NCI-H2107 (cell line): ENCODE data around the gene TP53I11.

Experiments used
- DNase-seq: peaks from one replicate; lab custom pipeline; 2025; lab: John Stamatoyannopoulos, UW

Gene TP53I11

DNA sequence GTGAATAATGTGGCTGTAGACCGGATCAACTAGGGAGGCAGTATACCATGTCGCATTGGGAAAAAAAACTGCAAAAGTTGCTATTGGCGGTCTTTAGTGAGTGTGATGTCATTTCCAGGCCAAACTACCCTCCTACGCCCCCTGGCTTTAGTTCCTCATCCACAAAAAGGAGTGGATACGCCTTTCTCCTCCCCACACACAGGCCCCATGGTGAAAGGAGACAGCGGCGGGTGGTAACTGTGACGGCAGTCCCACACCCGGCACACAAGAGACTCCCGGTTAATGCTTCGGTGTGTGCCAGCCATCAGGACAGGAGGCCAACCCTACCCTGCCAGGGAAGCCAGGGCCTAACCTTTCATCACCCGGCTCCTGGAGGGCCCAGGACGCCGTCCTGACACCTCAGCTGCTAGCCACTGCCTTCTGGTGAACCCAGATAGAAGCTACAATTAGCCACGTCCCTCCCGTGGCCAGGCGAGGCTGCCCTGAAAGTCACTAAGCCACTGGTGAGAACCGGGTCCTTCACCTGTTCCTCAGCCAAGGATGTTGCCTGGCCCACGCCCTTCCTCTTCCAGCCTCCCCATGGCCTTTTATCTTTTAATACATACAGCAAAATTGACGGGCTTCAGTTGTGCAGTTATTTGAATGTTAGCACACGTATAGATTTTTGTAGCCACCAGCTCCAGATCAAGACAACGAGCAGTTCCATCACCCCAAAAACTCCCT, 10.8 kb downstream of the TP53I11 start:
- no peak for DNase-seq

GRCh38 chr11:44938066-44938691, 12.5 kb downstream of the TP53I11 start:
- DNase-seq: no peak

DNA sequence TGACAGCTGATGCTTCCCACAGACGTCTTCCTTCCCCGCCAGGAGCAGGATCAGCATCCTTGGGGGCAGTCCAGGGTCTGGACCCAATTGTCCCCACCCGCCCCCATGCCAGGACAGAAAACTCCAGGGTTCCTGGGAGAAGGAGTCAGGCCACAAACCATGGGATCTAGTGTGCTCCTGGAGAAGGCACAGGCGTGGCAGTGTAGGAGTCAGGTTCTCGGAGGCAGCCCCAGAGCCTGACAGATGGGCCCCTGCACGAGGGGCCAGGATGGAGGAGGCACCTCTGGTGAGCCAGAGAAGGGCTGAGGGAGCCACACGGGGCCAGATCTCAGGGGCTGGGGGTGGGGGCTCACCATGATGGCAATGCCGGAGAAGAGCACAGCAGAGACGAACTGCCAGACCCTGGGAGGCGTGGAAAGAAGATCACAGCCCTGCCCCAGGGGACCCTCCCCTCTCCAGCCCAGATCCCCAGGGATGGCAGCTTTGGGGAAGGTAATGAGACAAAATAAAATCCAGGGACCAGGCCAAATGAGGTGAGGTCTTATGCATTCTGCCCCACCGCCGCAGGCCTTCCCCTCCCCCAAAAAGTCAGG, 13.6 kb downstream of the TP53I11 start:
- no peak for DNase-seq

DNA sequence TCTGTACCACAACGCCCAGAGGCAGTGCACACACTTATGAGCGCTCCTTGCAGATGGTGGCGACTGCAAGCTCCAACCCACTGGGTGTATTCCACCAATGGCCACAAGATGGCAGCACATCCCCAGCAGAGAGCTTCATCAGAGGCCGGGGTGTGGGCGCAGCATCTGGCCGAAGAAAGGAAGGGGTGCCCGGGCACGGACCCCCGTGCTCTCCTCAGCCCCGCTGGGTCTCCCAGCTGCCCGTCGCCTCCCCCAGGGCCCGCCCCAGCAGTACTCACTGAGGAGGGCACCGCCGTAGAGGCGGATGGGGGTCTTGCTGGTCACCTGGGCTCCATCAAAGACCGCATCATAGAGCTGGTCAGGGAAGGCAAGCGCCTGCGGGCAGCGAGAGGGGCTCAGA, 14.2 kb downstream of the TP53I11 start:
- peak; percentile 69 for DNase-seq

GRCh38 chr11:44934735-44935250, 15.9 kb downstream of the TP53I11 start:
- no peak for DNase-seq

GRCh38 chr11:44934110-44934509, 16.6 kb downstream of the TP53I11 start:
- DNase-seq: no peak

DNA sequence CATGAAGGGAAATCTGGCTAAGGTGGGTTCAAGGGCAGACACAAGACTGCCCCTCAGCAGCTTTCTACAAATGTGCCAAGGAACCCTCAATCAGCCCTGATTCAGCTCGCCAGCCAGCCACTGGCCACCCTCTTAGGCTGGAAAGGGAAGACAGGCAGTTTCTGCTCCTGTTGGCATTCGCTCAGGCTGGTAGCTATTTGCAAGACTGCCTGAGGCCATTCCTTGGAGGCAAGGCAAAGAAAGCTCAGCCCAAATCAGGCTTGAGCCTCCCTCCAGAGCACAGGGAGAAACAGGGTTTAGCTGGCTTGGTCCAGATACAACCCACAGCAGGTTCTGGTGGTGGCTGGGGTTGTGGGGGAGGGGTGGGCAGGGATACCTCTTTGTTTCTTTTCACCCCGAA, 19.2 kb downstream of the TP53I11 start:
- no peak for DNase-seq

GRCh38 chr11:44930588-44931302, 19.9 kb downstream of the TP53I11 start:
- no peak for DNase-seq

GRCh38 chr11:44928816-44929215, 21.9 kb downstream of the TP53I11 start:
- no peak for DNase-seq

DNA sequence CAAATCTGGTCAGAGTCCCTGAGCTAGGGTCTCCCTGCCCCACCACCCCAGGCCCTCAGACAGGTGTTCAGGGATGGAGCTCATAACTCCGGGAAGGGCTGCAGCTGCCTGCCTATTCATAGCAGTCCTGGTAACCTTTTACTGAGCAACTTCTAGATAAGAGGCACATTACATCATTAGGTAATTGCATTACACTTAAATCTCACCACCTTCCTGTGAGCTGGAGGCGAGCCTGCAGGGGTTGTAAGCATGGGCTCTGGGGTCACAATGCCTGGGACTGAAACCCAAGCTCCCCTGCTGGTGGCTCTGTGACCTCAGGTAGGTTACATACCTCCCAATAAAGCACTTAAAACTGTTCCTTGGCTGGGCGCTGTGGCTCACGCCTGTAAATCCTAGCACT, 22.5 kb downstream of the TP53I11 start:
- DNase-seq: no peak

DNA sequence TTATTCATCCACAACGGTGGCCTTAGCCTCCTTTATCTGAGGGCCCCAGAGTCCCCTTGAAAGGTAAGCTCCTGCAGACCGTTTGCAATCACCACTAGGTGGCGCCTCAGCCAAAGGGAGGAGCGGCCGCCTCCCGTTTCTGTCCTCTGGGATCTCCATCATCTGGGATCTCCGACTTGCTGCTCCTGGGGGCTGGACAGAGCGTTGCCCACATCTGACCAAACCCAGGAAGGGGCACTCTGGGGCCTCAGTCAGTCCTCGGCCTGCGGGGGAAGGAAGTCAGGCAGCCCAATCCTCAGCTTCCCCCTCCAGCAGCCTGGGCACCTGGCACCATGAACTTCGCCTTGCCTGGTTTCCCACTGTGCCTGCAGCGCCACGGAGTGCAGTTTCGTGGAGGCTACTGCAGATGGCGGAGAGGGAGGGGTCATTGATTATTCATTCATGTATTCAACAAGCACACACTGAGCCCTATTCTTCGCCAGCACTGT, 23.5 kb downstream of the TP53I11 start:
- peak; percentile 67 for DNase-seq

DNA sequence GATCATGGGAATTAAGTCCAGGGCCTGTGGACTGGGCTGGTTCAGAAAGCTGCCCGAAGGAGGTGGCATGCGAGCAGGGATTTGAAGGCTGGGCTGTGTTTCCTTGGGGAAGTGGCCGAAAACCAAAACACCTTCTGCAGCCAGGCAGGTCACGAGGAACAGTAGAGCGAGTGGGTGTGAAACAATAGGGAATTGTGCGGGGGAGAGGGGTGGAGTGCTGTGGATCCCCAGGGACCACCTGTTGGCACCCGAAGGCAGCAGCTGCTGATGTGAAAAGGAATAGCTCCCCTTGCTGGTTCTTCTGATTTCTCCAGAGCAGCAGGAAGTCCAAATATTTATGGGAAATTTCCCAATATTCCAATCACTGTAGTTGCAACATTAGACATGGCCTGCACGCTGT, 24.6 kb downstream of the TP53I11 start:
- DNase-seq: no peak

- DNase-seq: no peak
These were observed 26.9 kb downstream of the TP53I11 start for GRCh38 chr11:44923806-44924205.

GRCh38 chr11:44923115-44923514, 27.6 kb downstream of the TP53I11 start:
- no peak for DNase-seq

DNA sequence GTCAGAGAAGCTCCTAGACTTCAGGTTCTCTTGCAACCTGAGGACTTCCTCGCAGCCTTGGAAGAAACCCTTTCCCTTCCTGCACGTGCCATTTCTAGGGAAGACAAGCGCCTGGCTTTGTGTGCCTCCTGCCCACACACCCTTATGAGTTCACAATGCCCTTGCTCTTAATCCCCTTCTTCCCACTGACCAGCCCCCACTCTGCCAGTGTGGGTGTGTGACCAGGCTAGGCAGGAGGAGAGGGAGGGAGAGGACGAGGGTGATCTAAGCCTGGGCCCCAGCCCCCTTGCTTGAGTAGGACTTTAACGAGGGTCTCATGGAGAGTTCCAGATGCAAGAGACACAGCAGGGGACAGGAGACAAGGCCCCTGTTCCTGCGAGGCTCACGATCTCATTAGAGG, 30.2 kb downstream of the TP53I11 start:
- DNase-seq: no peak

DNA sequence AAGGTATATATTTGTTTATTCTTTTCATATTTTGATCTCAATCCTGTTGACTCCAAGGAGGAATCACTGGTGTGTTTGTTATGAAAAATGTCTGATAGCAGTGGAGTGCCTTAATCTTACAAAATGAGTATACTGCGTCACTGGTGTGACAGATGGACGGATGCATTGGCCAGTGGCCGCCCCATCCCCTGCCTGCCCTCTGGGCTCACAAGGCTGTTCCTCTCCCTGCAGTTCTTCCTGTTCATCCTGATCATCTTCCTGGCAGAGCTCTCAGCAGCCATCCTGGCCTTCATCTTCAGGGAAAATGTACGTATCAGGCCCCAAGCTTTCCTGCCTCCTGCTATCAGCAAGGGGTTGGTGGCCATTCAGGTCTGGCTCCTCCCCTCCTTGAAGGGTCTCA, 32.9 kb downstream of the TP53I11 start:
- DNase-seq: no peak

GRCh38 chr11:44916801-44917385, 33.8 kb downstream of the TP53I11 start:
- no peak for DNase-seq

DNA sequence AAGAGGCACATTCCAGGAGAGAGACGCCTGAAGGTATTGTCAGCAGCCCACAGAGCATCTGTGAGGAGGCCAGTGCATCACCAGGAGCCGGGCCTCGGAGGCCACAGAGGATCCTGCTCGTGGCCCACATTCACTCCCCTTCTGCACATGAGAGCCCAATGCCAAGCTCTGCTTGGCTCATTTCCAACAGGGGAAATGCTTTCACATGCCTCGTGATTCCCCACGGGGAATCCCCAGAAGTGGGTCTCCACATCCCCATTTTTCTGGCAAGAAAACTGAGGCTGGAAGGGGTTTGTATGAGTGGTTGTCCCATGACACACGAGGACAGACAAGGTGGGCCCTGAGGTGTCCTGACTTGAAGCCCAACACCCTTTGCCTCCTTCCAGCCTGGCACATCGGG, 34.4 kb downstream of the TP53I11 start:
- no peak for DNase-seq

DNA sequence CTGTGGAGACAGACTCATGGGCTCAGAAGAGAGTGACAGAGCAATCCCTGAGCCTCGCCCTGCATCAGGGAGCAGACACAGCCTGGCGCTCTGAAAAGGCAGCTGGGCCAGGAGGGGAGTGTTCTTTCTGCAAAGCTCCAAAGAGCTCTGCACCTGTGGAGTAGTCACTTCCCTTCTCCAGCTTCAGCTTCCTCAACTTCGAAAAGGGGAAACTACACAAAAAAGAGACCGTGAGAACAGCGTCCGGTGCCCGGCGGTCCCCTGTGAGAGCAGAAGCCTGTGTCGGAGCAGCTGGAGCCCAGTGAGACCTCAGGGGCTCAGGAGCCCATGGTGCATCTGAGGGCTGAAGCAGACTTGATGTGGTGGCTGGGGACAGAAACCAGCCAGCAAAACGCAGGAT, 35.1 kb downstream of the TP53I11 start:
- no peak for DNase-seq

- DNase-seq: no peak
These were observed 35.7 kb downstream of the TP53I11 start for GRCh38 chr11:44915004-44915403.

- DNase-seq: no peak
These were observed 36.6 kb downstream of the TP53I11 start for GRCh38 chr11:44914105-44914504.

- no peak for DNase-seq
These were observed 37.2 kb downstream of the TP53I11 start for GRCh38 chr11:44913502-44913901.
